GM13976 (cell line): Measurements from ENCODE around the gene SRRM4.

ENCODE experiments used
- DNase-seq: peaks from one replicate; pipeline ENCODE4 v3.0.0; 2012; ENCODE audit warnings: low spot score
- CTCF ChIP-seq: IDR thresholded peaks from 2 replicates; pipeline ENCODE4 v1.5.1; 2012; ENCODE audit warnings: borderline replicate concordance, mild to moderate bottlenecking; ENCODE audit not compliant: insufficient read depth; ENCODE audit errors: extremely low read depth, missing control alignments, control extremely low read depth
- in situ Hi-C: fragments of 300-500 bp; cut with MboI; formaldehyde crosslinking; loops from one replicate; pipeline ENCODE4 v1.12.0; 2022; ENCODE audit warnings: low sequenced_read_pairs, mixed read lengths, inconsistent platforms; ENCODE audit not compliant: unreplicated experiment

SRRM4 gene

GRCh38 chr12:119139448-119139847 is 158.1 kb downstream of the SRRM4 start:
- no peak for TF ChIP-seq CTCF
- in situ Hi-C loops, result no loop called here
- no peak for DNase-seq

GRCh38 chr12:119145367-119145766 is 164.0 kb downstream of the SRRM4 start:
- no peak for DNase-seq
- in situ Hi-C loops, result no loop called here

GRCh38 chr12:119147847-119148448 is 166.6 kb downstream of the SRRM4 start:
- DNase-seq, result no peak
- in situ Hi-C loops, result no loop called here
- no peak for TF ChIP-seq CTCF

More at GRCh38 chr12:119145367-119145766, 164.0 kb downstream of the SRRM4 start:
- no peak for TF ChIP-seq CTCF

- DNase-seq, result no peak
- in situ Hi-C loops, result no loop called here
- TF ChIP-seq CTCF, result no peak
These were observed 167.9 kb downstream of the SRRM4 start for GRCh38 chr12:119149270-119149669.

GRCh38 chr12:119151445-119152026 is 170.2 kb downstream of the SRRM4 start:
- in situ Hi-C loops, result no loop called here
- no peak for DNase-seq
- no peak for TF ChIP-seq CTCF

- no peak for DNase-seq
- in situ Hi-C loops, result no loop called here
- TF ChIP-seq CTCF, result no peak
These were observed 172.4 kb downstream of the SRRM4 start for GRCh38 chr12:119153477-119154434.
